Measurements from ENCODE around the gene CD1C.
"Not testable (repeated sequence)": the region's sequence is repeated elsewhere in the genome, so short reads cannot be mapped to it uniquely, and the experiment has no call there.

DNA sequence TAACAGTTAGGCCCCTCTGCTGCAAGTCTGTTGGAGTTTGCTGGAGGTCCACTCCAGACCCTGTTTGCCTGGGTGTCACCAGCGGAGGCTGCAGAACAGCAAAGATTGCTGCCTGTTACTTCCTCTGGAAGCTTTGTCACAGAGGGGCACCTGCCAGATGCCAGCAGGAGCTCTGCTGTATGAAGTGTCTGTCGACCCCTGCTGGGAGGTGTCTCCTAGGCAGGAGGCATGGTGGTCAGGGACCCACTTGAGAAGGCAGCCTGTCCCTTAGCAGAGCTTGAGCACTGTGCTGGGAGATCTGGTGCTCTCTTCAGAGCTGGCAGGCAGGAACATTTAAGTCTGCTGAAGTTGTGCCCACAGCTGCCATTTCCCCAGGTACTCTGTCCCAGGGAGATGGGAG is 7.3 kb upstream of the CD1C start:
- TF ChIP-seq ELF4 (IDR thresholded peaks at IDR 0.05); ZNF384 (IDR thresholded peaks at IDR 0.05); ARNT (IDR thresholded peaks at IDR 0.05); SUZ12 (IDR thresholded peaks at IDR 0.05); BHLHE40 (IDR thresholded peaks at IDR 0.05; ENCODE audit: borderline replicate concordance); SP1 (IDR thresholded peaks at IDR 0.05): not testable (repeated sequence)

Data from HEK293T (cell line).